ENCODE measurements around the gene NSG1. TPM values are rescaled to one million over a fixed set of nuclear protein-coding genes. Genes with fewer than 3 reads are reported as not detected.

The NSG1 gene
- total and polyA plus RNA-seq, 4 donors, result 0.39 to 22.4 (median 1.6) TPM

DNA sequence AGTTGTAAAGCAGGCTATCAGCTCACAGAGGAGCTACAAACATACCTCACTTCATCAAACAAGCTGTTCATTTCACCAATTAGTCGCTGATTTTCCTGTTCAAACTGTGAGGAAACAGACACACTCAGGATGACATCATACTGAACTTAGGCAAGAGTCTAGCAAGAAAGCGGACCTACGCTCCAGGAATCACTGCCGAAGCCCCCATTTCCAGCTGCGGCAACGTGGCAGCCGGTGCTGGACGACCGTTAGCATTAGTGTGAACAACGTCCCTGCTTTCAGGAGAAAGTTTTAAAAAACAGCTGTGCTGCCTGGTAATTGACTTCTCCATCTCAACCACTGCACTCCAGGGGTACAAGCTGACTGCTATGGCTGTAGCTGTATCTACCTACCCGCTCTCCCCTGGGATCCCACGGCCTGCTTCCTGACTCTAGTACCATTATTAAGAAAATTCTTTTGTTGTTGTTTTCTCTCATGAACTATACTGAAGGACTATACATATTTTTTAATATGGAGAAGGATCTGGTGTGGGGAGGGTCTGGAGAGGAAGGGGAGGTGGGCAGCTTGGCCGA is 38.3 kb downstream of the NSG1 start:
- Histone ChIP-seq H3K9ac (ENCODE audit: insufficient read depth in 1 of 2, low read length in 2 of 2) (no peak overlapping the region), H3K4me3 (no peak overlapping the region), H3K4me1 (ENCODE audit: control insufficient read depth in 5 of 5, insufficient read depth in 5 of 5, low read length in 5 of 5) (peaks cover 0 to 3% (median 0%) of the 10 kb centered on the region in 5 donors), H3K36me3 (ENCODE audit: control insufficient read depth in 4 of 4, insufficient read depth in 4 of 4, low read length in 4 of 4) (peaks cover 17 to 42% (median 19%) of the 10 kb centered on the region in 4 donors), H3K27me3 (ENCODE audit: control insufficient read depth in 3 of 3, insufficient read depth in 3 of 3, low read length in 2 of 3) (no peaks in the 10 kb centered on the region), H3K27ac (ENCODE audit: low read depth in 1 of 2, low read length in 1 of 2) (no peak overlapping the region), H3K9me3 (ENCODE audit: control insufficient read depth in 4 of 4, insufficient read depth in 3 of 4, low read length in 3 of 4) (no peaks in the 10 kb centered on the region)
- TF ChIP-seq, protein P1, sequence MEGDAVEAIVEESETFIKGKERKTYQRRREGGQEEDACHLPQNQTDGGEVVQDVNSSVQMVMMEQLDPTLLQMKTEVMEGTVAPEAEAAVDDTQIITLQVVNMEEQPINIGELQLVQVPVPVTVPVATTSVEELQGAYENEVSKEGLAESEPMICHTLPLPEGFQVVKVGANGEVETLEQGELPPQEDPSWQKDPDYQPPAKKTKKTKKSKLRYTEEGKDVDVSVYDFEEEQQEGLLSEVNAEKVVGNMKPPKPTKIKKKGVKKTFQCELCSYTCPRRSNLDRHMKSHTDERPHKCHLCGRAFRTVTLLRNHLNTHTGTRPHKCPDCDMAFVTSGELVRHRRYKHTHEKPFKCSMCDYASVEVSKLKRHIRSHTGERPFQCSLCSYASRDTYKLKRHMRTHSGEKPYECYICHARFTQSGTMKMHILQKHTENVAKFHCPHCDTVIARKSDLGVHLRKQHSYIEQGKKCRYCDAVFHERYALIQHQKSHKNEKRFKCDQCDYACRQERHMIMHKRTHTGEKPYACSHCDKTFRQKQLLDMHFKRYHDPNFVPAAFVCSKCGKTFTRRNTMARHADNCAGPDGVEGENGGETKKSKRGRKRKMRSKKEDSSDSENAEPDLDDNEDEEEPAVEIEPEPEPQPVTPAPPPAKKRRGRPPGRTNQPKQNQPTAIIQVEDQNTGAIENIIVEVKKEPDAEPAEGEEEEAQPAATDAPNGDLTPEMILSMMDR (IDR thresholded peaks at IDR 0.05; ENCODE audit: control extremely low read depth, extremely low read depth), result no peak
- no peak for ATAC-seq (ENCODE audit: insufficient read depth, low FRiP score)
- 87 to 88% methylated on average over 13 of the region's 13 CpGs for WGBS, 2 donors
- DNase-seq, result no peak

DNA sequence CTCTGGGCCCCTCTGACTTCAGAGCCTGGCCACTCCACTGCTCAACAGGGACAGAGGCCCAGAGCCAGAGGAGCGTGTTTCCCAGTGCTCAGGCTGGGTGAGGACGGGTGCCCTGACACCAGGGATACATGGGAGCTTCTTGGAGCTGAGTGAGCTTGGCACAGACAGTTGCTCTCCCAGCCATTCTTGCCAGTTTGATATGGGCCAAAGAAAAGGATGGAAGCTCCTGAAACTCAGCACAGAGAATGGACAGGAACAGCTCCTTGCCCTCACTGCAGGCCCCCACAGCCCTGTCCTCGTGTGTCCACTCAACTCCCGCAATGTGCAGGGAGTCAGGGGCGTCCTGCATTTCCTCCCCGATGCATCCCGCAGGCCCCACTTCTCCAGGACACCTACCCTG is 38.8 kb downstream of the NSG1 start:
- Histone ChIP-seq H3K4me1 (ENCODE audit: control insufficient read depth in 5 of 5, insufficient read depth in 5 of 5, low read length in 5 of 5) (peaks cover 0 to 3% (median 0%) of the 10 kb centered on the region in 5 donors), H3K27ac (ENCODE audit: low read depth in 1 of 2, low read length in 1 of 2) (no peak overlapping the region), H3K9me3 (ENCODE audit: control insufficient read depth in 4 of 4, insufficient read depth in 3 of 4, low read length in 3 of 4) (no peaks in the 10 kb centered on the region), H3K9ac (ENCODE audit: insufficient read depth in 1 of 2, low read length in 2 of 2) (no peak overlapping the region), H3K36me3 (ENCODE audit: control insufficient read depth in 4 of 4, insufficient read depth in 4 of 4, low read length in 4 of 4) (peaks cover 14 to 37% (median 16%) of the 10 kb centered on the region in 4 donors), H3K4me3 (no peak overlapping the region), H3K27me3 (ENCODE audit: control insufficient read depth in 3 of 3, insufficient read depth in 3 of 3, low read length in 2 of 3) (no peaks in the 10 kb centered on the region)
- 93 to 94% methylated on average over 7 of the region's 7 CpGs for WGBS, 2 donors
- DNase-seq, result no peak
- ATAC-seq (ENCODE audit: insufficient read depth, low FRiP score), result no peak
- TF ChIP-seq, protein P1 (IDR thresholded peaks at IDR 0.05; ENCODE audit: control extremely low read depth, extremely low read depth), result no peak

DNA sequence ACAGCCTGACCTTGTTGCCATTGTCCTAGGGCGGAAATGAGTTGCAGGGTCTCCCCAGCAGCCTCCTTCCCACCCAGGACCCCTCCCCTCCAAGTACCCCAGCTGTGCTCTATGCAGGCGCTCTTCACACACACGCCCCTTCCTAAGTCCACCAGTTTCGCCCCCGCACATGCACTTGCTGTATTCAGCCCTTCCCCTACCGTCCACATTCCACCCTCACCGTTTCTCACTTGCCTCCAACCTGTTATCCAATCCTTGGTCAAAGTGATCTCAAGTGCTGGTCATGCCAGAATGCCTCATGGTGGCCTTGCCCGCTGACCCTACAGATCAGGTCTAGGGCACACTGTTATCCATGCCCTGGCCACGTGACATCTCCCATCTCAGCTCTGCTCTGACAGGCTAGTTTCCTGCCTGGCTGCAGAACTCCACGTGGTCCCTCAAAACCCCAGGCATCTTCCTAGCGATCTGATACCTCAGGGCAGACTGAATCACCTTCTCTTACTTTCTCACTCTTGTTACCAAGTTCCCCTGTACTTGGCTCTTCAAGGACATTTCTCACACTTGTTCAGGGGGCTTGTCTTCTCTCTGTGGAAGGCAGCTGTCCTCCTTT is 39.7 kb downstream of the NSG1 start:
- Histone ChIP-seq H3K27ac (ENCODE audit: low read depth in 1 of 2, low read length in 1 of 2) (no peak overlapping the region), H3K9ac (ENCODE audit: insufficient read depth in 1 of 2, low read length in 2 of 2) (no peak overlapping the region), H3K9me3 (ENCODE audit: control insufficient read depth in 4 of 4, insufficient read depth in 3 of 4, low read length in 3 of 4) (no peaks in the 10 kb centered on the region), H3K4me1 (ENCODE audit: control insufficient read depth in 5 of 5, insufficient read depth in 5 of 5, low read length in 5 of 5) (peaks cover 0 to 3% (median 0%) of the 10 kb centered on the region in 5 donors), H3K36me3 (ENCODE audit: control insufficient read depth in 4 of 4, insufficient read depth in 4 of 4, low read length in 4 of 4) (peaks cover 11 to 33% (median 14%) of the 10 kb centered on the region in 4 donors), H3K4me3 (no peak overlapping the region), H3K27me3 (ENCODE audit: control insufficient read depth in 3 of 3, insufficient read depth in 3 of 3, low read length in 2 of 3) (no peaks in the 10 kb centered on the region)
- ATAC-seq (ENCODE audit: insufficient read depth, low FRiP score), result no peak
- TF ChIP-seq, protein P1 (IDR thresholded peaks at IDR 0.05; ENCODE audit: control extremely low read depth, extremely low read depth), result no peak
- 86 to 87% methylated on average over 11 of the region's 11 CpGs for WGBS, 2 donors
- DNase-seq, result no peak

Data from lung (tissue), 12 donors.